Measurements from ENCODE around the gene LYPD4.

Gene LYPD4

DNA sequence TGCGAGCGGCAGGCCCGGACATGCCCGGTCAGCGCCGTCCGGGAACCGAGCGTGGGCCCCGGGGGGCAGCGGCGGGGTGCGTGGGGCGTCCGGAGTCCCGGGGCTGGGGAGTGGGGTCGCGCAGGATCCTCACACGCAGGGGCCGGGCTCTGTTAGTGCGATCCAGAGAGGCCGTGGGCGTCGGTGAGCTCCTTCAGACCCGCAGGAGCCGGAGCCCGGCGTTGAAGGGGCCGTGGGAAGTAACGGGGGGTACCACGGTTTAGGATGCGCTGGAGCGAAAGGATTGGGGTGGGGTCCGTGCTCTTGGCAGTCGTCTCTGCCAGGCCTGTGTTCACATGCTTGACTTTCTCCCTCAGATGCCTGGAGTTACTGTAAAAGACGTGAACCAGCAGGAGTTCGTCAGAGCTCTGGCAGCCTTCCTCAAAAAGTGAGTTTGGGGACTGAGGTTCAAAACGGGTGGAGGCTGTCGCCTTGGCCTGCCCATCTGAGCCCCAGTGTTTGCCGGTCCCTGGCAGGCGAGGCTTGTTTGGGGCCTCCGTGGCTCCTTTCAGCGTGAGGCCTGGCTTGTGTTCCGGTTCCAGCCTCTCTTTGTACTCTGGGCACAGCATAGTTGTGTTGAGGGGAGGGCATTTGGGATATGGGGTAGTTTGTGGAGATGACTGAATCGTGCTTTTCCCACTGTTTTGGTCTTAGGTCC lies 16.1 kb upstream of the LYPD4 start:
- peak overlapping the region; percentile 97 for H3K27ac ChIP-seq (ENCODE audit: low read length)
- no peak for TF ChIP-seq EZH2 (IDR thresholded peaks at IDR 0.05; ENCODE audit: borderline replicate concordance, low read depth, low read length, severe bottlenecking)
- TF ChIP-seq, protein P1, sequence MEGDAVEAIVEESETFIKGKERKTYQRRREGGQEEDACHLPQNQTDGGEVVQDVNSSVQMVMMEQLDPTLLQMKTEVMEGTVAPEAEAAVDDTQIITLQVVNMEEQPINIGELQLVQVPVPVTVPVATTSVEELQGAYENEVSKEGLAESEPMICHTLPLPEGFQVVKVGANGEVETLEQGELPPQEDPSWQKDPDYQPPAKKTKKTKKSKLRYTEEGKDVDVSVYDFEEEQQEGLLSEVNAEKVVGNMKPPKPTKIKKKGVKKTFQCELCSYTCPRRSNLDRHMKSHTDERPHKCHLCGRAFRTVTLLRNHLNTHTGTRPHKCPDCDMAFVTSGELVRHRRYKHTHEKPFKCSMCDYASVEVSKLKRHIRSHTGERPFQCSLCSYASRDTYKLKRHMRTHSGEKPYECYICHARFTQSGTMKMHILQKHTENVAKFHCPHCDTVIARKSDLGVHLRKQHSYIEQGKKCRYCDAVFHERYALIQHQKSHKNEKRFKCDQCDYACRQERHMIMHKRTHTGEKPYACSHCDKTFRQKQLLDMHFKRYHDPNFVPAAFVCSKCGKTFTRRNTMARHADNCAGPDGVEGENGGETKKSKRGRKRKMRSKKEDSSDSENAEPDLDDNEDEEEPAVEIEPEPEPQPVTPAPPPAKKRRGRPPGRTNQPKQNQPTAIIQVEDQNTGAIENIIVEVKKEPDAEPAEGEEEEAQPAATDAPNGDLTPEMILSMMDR (IDR thresholded peaks at IDR 0.05; ENCODE audit: borderline replicate concordance, extremely low read depth, low read length, poor library complexity, severe bottlenecking), result peak; percentile 3
- ATAC-seq (ENCODE audit: insufficient read depth, low read depth) (no peak), DNase-seq (peak; percentile 37)
- H3K4me2 ChIP-seq (ENCODE audit: insufficient read depth, low read length), result peak overlapping the region; percentile 96
- peaks cover 56% of the 10 kb centered on the region for H3K79me2 ChIP-seq (ENCODE audit: insufficient read depth, low read length)
- H3K4me1 ChIP-seq (ENCODE audit: insufficient read depth, low read length), result peaks cover 56% of the 10 kb centered on the region
- no peaks in the 10 kb centered on the region for H3K27me3 ChIP-seq (ENCODE audit: insufficient read depth, low read length, poor library complexity)
- peaks cover 48% of the 10 kb centered on the region for H4K20me1 ChIP-seq (ENCODE audit: insufficient read depth, low read length)
- H3K9me3 ChIP-seq (ENCODE audit: insufficient read depth, low read length, severe bottlenecking), result no peaks in the 10 kb centered on the region
- peak overlapping the region; percentile 59; the same call in 1 of the 2 replicates for H2AFZ ChIP-seq (ENCODE audit: low read depth, low read length)
- H3K9ac ChIP-seq (ENCODE audit: low read depth, low read length), result peak overlapping the region; percentile 77
- peak overlapping the region; percentile 50 to 78 for H3K4me3 ChIP-seq (ENCODE audit: low read depth in 1 of 2, low read length in 2 of 2)
- peaks cover 52% of the 10 kb centered on the region for H3K36me3 ChIP-seq (ENCODE audit: insufficient read depth, low read length)

DNA sequence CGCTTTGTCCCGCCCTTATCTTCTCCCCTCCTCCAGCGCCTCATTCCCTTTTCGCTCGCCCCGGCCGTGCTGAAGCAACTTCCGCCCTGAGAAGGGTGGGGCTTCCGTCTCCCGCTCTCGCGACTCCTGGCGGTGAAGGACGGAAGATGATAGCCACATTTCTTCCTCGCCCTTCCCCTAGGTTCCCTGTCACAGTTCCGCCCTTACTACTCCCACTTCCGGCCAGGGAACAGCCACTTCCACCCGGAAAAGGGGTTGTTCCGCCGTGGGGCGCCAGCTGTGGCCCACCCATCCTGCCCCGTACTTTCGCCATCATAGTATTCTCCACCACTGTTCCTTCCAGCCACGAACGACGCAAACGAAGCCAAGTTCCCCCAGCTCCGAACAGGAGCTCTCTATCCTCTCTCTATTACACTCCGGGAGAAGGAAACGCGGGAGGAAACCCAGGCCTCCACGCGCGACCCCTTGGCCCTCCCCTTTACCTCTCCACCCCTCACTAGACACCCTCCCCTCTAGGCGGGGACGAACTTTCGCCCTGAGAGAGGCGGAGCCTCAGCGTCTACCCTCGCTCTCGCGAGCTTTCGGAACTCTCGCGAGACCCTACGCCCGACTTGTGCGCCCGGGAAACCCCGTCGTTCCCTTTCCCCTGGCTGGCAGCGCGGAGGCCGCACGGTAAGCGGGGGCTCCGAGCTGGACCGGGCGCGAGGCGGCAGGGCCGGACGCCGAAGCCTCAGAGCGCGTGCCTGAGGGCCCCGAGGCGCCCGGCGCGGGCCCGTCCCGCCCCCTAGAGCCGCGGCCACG lies 15.3 kb upstream of the LYPD4 start, which contains the start of gene RPS19:
Gene RPS19 (plus strand): TSS at position 638 of the 801 bp plus-strand sequence. CDS start 520 bp downstream, outside the sequence.
- TF ChIP-seq EZH2 (IDR thresholded peaks at IDR 0.05; ENCODE audit: borderline replicate concordance, low read depth, low read length, severe bottlenecking), result no peak
- TF ChIP-seq, protein P1 (IDR thresholded peaks at IDR 0.05; ENCODE audit: borderline replicate concordance, extremely low read depth, low read length, poor library complexity, severe bottlenecking), result peak; percentile 42
- DNase-seq (peak; percentile 99), ATAC-seq (ENCODE audit: insufficient read depth, low read depth) (peak; percentile 83)
- H3K4me3 ChIP-seq (ENCODE audit: low read depth in 1 of 2, low read length in 2 of 2), result peak within 1 kb of the TSS; percentile 50 to 78
- H4K20me1 ChIP-seq (ENCODE audit: insufficient read depth, low read length), result peaks cover 41% of the 10 kb centered on the region
- H3K9me3 ChIP-seq (ENCODE audit: insufficient read depth, low read length, severe bottlenecking), result no peaks in the 10 kb centered on the region
- H3K36me3 ChIP-seq (ENCODE audit: insufficient read depth, low read length), result peaks cover 45% of the 10 kb centered on the region
- peak within 1 kb of the TSS; percentile 77 for H3K9ac ChIP-seq (ENCODE audit: low read depth, low read length)
- peaks cover 49% of the 10 kb centered on the region for H3K4me1 ChIP-seq (ENCODE audit: insufficient read depth, low read length)
- H3K27ac ChIP-seq (ENCODE audit: low read length), result peak within 1 kb of the TSS; percentile 97
- H3K27me3 ChIP-seq (ENCODE audit: insufficient read depth, low read length, poor library complexity), result no peaks in the 10 kb centered on the region
- H2AFZ ChIP-seq (ENCODE audit: low read depth, low read length), result peak within 1 kb of the TSS; percentile 76
- H3K79me2 ChIP-seq (ENCODE audit: insufficient read depth, low read length), result peaks cover 48% of the 10 kb centered on the region
- peak within 1 kb of the TSS; percentile 96 for H3K4me2 ChIP-seq (ENCODE audit: insufficient read depth, low read length)

DNA sequence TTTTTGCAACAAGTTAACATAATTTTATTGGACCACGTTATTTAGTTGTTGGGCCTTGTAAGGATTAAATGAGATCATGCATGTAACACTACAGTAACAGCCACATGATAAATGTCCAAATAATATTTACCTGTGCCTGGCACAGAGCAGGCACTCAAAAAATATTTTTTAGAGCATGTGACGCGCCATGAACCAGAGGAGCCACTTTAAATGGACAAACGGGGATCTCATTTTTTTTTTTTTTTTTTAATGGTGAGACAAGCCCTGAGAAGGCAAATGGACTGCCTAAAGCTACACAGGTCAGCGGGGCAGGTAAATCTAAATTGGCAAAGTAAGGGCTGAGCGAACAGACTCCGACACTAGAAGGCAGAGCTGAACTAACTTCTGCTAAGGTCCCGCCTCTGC lies 14.7 kb upstream of the LYPD4 start:
- H3K79me2 ChIP-seq (ENCODE audit: insufficient read depth, low read length), result peaks cover 42% of the 10 kb centered on the region
- no peaks in the 10 kb centered on the region for H3K9me3 ChIP-seq (ENCODE audit: insufficient read depth, low read length, severe bottlenecking)
- peaks cover 4% of the 10 kb centered on the region for H3K27me3 ChIP-seq (ENCODE audit: insufficient read depth, low read length, poor library complexity)
- TF ChIP-seq, protein P1 (IDR thresholded peaks at IDR 0.05; ENCODE audit: borderline replicate concordance, extremely low read depth, low read length, poor library complexity, severe bottlenecking), result peak; percentile 73
- no peak for TF ChIP-seq EZH2 (IDR thresholded peaks at IDR 0.05; ENCODE audit: borderline replicate concordance, low read depth, low read length, severe bottlenecking)
- ATAC-seq (ENCODE audit: insufficient read depth, low read depth) (no peak), DNase-seq (no peak)
- peak overlapping the region; percentile 56 for H2AFZ ChIP-seq (ENCODE audit: low read depth, low read length)
- peak overlapping the region; percentile 77 for H3K9ac ChIP-seq (ENCODE audit: low read depth, low read length)
- peaks cover 43% of the 10 kb centered on the region for H3K4me1 ChIP-seq (ENCODE audit: insufficient read depth, low read length)
- peak overlapping the region; percentile 42 for H3K27ac ChIP-seq (ENCODE audit: low read length)
- H3K4me2 ChIP-seq (ENCODE audit: insufficient read depth, low read length), result peak overlapping the region; percentile 96
- peak overlapping the region in 1 of 2 experiments; percentile 78; a peak in 2 of 4 replicates for H3K4me3 ChIP-seq (ENCODE audit: low read depth in 1 of 2, low read length in 2 of 2)
- peaks cover 35% of the 10 kb centered on the region for H4K20me1 ChIP-seq (ENCODE audit: insufficient read depth, low read length)
- H3K36me3 ChIP-seq (ENCODE audit: insufficient read depth, low read length), result peaks cover 39% of the 10 kb centered on the region

Data from DND-41 (cell line).